Neutrophil (primary cell): Measurements from ENCODE around the gene BNC2.

Source experiments
- H3K27ac ChIP-seq: fragments of 200-600 bp; sonication (generic); 2 replicates; pipeline ENCODE4 v1.5.1; 2016; ENCODE audit warnings: mild to moderate bottlenecking, moderate library complexity
- H3K27me3 ChIP-seq: fragments of 200-600 bp; sonication (generic); 2 replicates; pipeline ENCODE4 v1.6.0; 2016; ENCODE audit warnings: mild to moderate bottlenecking
- H3K36me3 ChIP-seq: fragments of 200-600 bp; sonication (generic); 2 replicates; pipeline ENCODE4 v1.5.1; 2017
- H3K4me1 ChIP-seq, 2 experiments: fragments of 200-600 bp in 1 of 2; sonication (generic) in 1 of 2; 1 replicate in 1 of 2; 2 replicates in 1 of 2; pipeline versions ENCODE4 v1.5.1 to v1.6.1; 2013 to 2016; ENCODE audit warnings: low read depth in 1 of 2, low read length in 1 of 2, mild to moderate bottlenecking in 1 of 2, moderate library complexity in 1 of 2; ENCODE audit not compliant: control insufficient read depth in 1 of 2, insufficient read depth in 1 of 2
- H3K4me3 ChIP-seq, 2 experiments: fragments of 200-600 bp in 1 of 2; sonication (generic) in 1 of 2; 1 replicate in 1 of 2; 2 replicates in 1 of 2; pipeline ENCODE4 v1.5.1; 2013 to 2016; ENCODE audit warnings: low read depth in 1 of 2, low read length in 1 of 2, mild to moderate bottlenecking in 1 of 2, moderate library complexity in 1 of 2
- H3K9me3 ChIP-seq: fragments of 200-600 bp; sonication (generic); 2 replicates; pipeline ENCODE4 v1.5.1; 2016
- CTCF ChIP-seq: fragments of 200-600 bp; sonication (generic); IDR thresholded peaks from 2 replicates; pipeline ENCODE4 v1.5.1; 2016; ENCODE audit warnings: antibody characterized with exemption

Gene BNC2

GRCh38 chr9:16571127-16571802 is 299.2 kb downstream of the BNC2 start:
- H3K27me3 ChIP-seq = no peaks in the 10 kb centered on the region
- H3K4me1 ChIP-seq = no peaks in the 10 kb centered on the region
- TF ChIP-seq CTCF = no peak
- no peaks in the 10 kb centered on the region for H3K36me3 ChIP-seq
- no peak overlapping the region for H3K4me3 ChIP-seq
- no peaks in the 10 kb centered on the region for H3K9me3 ChIP-seq
- H3K27ac ChIP-seq = no peak overlapping the region

DNA sequence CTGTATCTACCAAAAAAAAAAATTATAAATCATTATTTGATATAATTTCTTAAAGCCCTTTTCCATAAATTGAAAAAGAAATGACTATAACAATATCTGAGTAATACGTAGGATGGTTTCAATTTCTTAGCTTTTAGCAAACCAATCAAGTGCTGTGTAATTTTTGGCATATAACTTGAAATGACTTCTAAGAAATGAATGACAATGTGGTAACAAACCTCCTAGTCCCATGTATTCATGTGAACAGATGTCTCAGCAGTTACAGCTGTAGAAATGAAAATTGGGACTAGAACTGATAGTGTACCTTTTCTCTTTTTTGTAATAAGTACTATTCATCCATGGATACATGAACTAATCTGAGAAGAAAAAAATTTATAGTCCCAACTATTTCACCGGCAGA is 307.0 kb downstream of the BNC2 start:
- Histone ChIP-seq H3K4me1 (no peaks in the 10 kb centered on the region), H3K27me3 (no peaks in the 10 kb centered on the region)
- no peak for TF ChIP-seq CTCF

DNA sequence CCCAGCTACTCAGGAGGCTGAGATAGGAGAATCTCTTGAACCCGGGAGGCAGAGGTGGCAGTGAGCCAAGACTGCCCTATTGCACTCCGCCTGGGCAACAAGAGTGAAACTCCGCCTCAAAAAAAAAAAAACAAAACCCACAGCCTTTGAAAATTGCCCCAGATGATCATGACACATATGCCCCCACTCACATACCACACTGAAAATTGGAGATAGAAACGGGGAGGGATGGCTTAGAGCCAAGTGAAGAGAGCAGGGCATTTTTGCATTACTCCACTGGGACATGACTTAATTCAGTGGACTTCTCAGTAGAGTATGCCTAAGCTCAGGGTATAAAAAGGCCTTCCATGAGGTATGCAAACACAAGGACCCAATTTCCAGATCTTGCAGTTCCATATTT is 309.3 kb downstream of the BNC2 start:
- no peaks in the 10 kb centered on the region for H3K36me3 ChIP-seq
- TF ChIP-seq CTCF = no peak
- H3K4me1 ChIP-seq = no peaks in the 10 kb centered on the region
- H3K9me3 ChIP-seq = no peaks in the 10 kb centered on the region
- H3K4me3 ChIP-seq = no peak overlapping the region
- H3K27me3 ChIP-seq = no peaks in the 10 kb centered on the region
- no peak overlapping the region for H3K27ac ChIP-seq

More for the DNA sequence above, 307.0 kb downstream of the BNC2 start:
- H3K27ac ChIP-seq = no peak overlapping the region
- no peaks in the 10 kb centered on the region for H3K36me3 ChIP-seq
- H3K9me3 ChIP-seq = no peaks in the 10 kb centered on the region
- H3K4me3 ChIP-seq = no peak overlapping the region

- Histone ChIP-seq H3K36me3 (no peaks in the 10 kb centered on the region), H3K4me1 (no peaks in the 10 kb centered on the region), H3K27ac (no peak overlapping the region), H3K4me3 (no peak overlapping the region), H3K9me3 (no peaks in the 10 kb centered on the region), H3K27me3 (no peaks in the 10 kb centered on the region)
- TF ChIP-seq CTCF = no peak
Observed at GRCh38 chr9:16559418-16560188, 310.9 kb downstream of the BNC2 start.

GRCh38 chr9:16555802-16556201 is 314.7 kb downstream of the BNC2 start:
- TF ChIP-seq CTCF = no peak
- Histone ChIP-seq H3K27me3 (no peaks in the 10 kb centered on the region), H3K9me3 (no peaks in the 10 kb centered on the region), H3K4me3 (no peak overlapping the region), H3K4me1 (no peaks in the 10 kb centered on the region), H3K36me3 (no peaks in the 10 kb centered on the region), H3K27ac (no peak overlapping the region)
